Measurements from ENCODE around the gene MYO1D.

DNA sequence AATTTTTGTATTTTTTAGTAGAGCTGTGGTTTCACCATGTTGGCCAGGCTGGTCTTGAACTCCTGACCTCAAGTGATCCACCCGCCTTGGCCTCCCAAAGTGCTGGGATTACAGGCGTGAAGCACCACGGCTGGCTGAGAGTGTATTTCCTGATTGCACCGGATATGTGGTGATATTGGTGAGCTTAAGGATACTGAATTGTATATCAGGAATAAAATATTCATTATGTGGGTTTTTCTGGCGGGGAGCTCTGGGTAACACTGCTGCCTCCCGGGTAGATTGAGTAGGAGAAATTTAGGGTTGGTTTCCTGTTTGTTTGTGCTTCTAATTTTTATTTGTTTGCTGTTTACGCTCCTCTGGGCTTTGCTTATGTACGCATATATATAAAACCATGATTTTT, 43.4 kb upstream of the MYO1D start:
- TF ChIP-seq SMAD4 (CRISPR knock-in tag; IDR thresholded peaks at IDR 0.05) (no peak), NR2C2 (CRISPR knock-in tag; IDR thresholded peaks at IDR 0.05) (no peak)
- TF ChIP-seq, protein P1, sequence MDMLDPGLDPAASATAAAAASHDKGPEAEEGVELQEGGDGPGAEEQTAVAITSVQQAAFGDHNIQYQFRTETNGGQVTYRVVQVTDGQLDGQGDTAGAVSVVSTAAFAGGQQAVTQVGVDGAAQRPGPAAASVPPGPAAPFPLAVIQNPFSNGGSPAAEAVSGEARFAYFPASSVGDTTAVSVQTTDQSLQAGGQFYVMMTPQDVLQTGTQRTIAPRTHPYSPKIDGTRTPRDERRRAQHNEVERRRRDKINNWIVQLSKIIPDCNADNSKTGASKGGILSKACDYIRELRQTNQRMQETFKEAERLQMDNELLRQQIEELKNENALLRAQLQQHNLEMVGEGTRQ (CRISPR knock-in tag; IDR thresholded peaks at IDR 0.05): no peak
- TF ChIP-seq, protein P2, sequence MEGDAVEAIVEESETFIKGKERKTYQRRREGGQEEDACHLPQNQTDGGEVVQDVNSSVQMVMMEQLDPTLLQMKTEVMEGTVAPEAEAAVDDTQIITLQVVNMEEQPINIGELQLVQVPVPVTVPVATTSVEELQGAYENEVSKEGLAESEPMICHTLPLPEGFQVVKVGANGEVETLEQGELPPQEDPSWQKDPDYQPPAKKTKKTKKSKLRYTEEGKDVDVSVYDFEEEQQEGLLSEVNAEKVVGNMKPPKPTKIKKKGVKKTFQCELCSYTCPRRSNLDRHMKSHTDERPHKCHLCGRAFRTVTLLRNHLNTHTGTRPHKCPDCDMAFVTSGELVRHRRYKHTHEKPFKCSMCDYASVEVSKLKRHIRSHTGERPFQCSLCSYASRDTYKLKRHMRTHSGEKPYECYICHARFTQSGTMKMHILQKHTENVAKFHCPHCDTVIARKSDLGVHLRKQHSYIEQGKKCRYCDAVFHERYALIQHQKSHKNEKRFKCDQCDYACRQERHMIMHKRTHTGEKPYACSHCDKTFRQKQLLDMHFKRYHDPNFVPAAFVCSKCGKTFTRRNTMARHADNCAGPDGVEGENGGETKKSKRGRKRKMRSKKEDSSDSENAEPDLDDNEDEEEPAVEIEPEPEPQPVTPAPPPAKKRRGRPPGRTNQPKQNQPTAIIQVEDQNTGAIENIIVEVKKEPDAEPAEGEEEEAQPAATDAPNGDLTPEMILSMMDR (IDR thresholded peaks at IDR 0.05): no peak
- TF ChIP-seq, protein P3, sequence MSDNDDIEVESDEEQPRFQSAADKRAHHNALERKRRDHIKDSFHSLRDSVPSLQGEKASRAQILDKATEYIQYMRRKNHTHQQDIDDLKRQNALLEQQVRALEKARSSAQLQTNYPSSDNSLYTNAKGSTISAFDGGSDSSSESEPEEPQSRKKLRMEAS (CRISPR knock-in tag; IDR thresholded peaks at IDR 0.05): no peak
- TF ChIP-seq, protein P4, sequence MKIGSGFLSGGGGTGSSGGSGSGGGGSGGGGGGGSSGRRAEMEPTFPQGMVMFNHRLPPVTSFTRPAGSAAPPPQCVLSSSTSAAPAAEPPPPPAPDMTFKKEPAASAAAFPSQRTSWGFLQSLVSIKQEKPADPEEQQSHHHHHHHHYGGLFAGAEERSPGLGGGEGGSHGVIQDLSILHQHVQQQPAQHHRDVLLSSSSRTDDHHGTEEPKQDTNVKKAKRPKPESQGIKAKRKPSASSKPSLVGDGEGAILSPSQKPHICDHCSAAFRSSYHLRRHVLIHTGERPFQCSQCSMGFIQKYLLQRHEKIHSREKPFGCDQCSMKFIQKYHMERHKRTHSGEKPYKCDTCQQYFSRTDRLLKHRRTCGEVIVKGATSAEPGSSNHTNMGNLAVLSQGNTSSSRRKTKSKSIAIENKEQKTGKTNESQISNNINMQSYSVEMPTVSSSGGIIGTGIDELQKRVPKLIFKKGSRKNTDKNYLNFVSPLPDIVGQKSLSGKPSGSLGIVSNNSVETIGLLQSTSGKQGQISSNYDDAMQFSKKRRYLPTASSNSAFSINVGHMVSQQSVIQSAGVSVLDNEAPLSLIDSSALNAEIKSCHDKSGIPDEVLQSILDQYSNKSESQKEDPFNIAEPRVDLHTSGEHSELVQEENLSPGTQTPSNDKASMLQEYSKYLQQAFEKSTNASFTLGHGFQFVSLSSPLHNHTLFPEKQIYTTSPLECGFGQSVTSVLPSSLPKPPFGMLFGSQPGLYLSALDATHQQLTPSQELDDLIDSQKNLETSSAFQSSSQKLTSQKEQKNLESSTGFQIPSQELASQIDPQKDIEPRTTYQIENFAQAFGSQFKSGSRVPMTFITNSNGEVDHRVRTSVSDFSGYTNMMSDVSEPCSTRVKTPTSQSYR (CRISPR knock-in tag; IDR thresholded peaks at IDR 0.05): no peak
